GM19438 (cell line): ENCODE measurements around the gene GABRG3.

Source experiments
- ATAC-seq: cut with Tn5 transposase; IDR thresholded peaks from one replicate; pipeline ENCODE4 v1.9.1; 2021; ENCODE audit warnings: low read depth; ENCODE audit not compliant: unreplicated experiment

The GABRG3 gene

GRCh38 chr15:27061739-27062138 lies 90.8 kb downstream of the GABRG3 start:
- no peak for ATAC-seq

- no peak for ATAC-seq
These were observed 92.0 kb downstream of the GABRG3 start for GRCh38 chr15:27062951-27063350.

GRCh38 chr15:27064080-27064479 lies 93.1 kb downstream of the GABRG3 start:
- no peak for ATAC-seq

- ATAC-seq, result no peak
These were observed 94.2 kb downstream of the GABRG3 start for GRCh38 chr15:27065151-27065550.

GRCh38 chr15:27065785-27066184 lies 94.8 kb downstream of the GABRG3 start:
- ATAC-seq, result no peak

GRCh38 chr15:27066446-27066845 lies 95.5 kb downstream of the GABRG3 start:
- ATAC-seq, result no peak

- ATAC-seq, result no peak
These were observed 96.2 kb downstream of the GABRG3 start for GRCh38 chr15:27067175-27067574.

GRCh38 chr15:27070841-27071240 lies 99.9 kb downstream of the GABRG3 start:
- ATAC-seq, result no peak

GRCh38 chr15:27074179-27074578 lies 103.2 kb downstream of the GABRG3 start:
- no peak for ATAC-seq

GRCh38 chr15:27077790-27078189 lies 106.8 kb downstream of the GABRG3 start:
- no peak for ATAC-seq

- ATAC-seq, result no peak
These were observed 110.9 kb downstream of the GABRG3 start for GRCh38 chr15:27081676-27082418.

GRCh38 chr15:27082526-27082925 lies 111.5 kb downstream of the GABRG3 start:
- ATAC-seq, result no peak

GRCh38 chr15:27084844-27085243 lies 113.9 kb downstream of the GABRG3 start:
- no peak for ATAC-seq

- no peak for ATAC-seq
These were observed 115.2 kb downstream of the GABRG3 start for GRCh38 chr15:27086149-27086548.

GRCh38 chr15:27086805-27087204 lies 115.8 kb downstream of the GABRG3 start:
- no peak for ATAC-seq

- ATAC-seq, result no peak
These were observed 116.9 kb downstream of the GABRG3 start for GRCh38 chr15:27087651-27088583.

- no peak for ATAC-seq
These were observed 117.7 kb downstream of the GABRG3 start for GRCh38 chr15:27088584-27089232.

GRCh38 chr15:27089233-27089586 lies 118.2 kb downstream of the GABRG3 start:
- no peak for ATAC-seq

GRCh38 chr15:27089676-27090075 lies 118.7 kb downstream of the GABRG3 start:
- no peak for ATAC-seq

GRCh38 chr15:27091270-27091940 lies 120.4 kb downstream of the GABRG3 start:
- no peak for ATAC-seq

GRCh38 chr15:27092390-27092789 lies 121.4 kb downstream of the GABRG3 start:
- no peak for ATAC-seq
